PC-3 (cell line): ENCODE data around the gene ANO4.

Experiments used
- EZH2phosphoT487 ChIP-seq: fragments of 300-600 bp; sonication (generic); IDR thresholded peaks from 2 replicates; pipeline ENCODE4 v1.6.1; 2018; ENCODE audit warnings: mild to moderate bottlenecking, antibody characterized with exemption, low read length, borderline replicate concordance
- TF ChIP-seq, protein P1 (sequence below): fragments of 300-600 bp; sonication (generic); conservative IDR thresholded peaks from 2 replicates; pipeline ENCODE4 v1.5.1; 2017; ENCODE audit warnings: antibody characterized with exemption, low read depth, mild to moderate bottlenecking, low read length

DNA sequence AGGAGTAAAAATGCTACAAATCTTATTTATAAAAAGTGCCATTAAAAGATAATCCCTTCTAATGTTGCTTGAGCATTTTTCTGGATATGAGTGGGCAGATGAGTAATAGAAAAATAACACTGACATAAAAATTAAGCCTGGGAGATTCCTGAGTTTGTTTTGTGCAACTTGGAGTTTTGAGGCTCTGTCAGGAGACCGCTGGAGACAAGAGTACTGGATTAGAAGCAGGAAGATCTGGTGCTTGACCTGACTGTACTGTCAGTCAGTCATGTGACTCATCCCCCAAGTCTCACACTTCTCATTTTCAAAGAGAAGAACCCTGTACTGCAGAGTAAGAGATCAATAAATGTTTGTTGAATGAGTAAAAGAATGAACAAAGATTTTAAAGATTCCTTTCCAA, 29.4 kb downstream of the ANO4 start:
- TF ChIP-seq, protein P1, sequence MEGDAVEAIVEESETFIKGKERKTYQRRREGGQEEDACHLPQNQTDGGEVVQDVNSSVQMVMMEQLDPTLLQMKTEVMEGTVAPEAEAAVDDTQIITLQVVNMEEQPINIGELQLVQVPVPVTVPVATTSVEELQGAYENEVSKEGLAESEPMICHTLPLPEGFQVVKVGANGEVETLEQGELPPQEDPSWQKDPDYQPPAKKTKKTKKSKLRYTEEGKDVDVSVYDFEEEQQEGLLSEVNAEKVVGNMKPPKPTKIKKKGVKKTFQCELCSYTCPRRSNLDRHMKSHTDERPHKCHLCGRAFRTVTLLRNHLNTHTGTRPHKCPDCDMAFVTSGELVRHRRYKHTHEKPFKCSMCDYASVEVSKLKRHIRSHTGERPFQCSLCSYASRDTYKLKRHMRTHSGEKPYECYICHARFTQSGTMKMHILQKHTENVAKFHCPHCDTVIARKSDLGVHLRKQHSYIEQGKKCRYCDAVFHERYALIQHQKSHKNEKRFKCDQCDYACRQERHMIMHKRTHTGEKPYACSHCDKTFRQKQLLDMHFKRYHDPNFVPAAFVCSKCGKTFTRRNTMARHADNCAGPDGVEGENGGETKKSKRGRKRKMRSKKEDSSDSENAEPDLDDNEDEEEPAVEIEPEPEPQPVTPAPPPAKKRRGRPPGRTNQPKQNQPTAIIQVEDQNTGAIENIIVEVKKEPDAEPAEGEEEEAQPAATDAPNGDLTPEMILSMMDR, result no peak
- TF ChIP-seq EZH2phosphoT487, result no peak
